Stimulated activated CD4-positive, alpha-beta T cell treated with anti-CD3 and anti-CD28 coated beads, TNF-alpha, amount 100 ng/mL, for 1 hour (primary cell): ENCODE data around the gene CIPC.

ENCODE experiments used
- DNase-seq, 3 donors: peaks; one replicate each; pipeline ENCODE4 v3.0.0-alpha.2; 2020; ENCODE audit warnings: low read depth in 3 of 3, low spot score in 1 of 3

CIPC gene

GRCh38 chr14:77099425-77100167, 1.5 kb downstream of the CIPC start:
- DNase-seq, result no peak

- DNase-seq, result no peak
These were observed 2.9 kb downstream of the CIPC start for GRCh38 chr14:77100961-77101360.

- DNase-seq, result no peak
These were observed 4.1 kb downstream of the CIPC start for GRCh38 chr14:77102154-77102553.

GRCh38 chr14:77103475-77103874, 5.4 kb downstream of the CIPC start:
- no peak for DNase-seq

- no peak for DNase-seq
These were observed 5.9 kb downstream of the CIPC start for GRCh38 chr14:77103951-77104350.

GRCh38 chr14:77104393-77104792, 6.3 kb downstream of the CIPC start:
- DNase-seq, result no peak

- DNase-seq, result no peak
These were observed 7.3 kb downstream of the CIPC start for GRCh38 chr14:77105145-77105939.

GRCh38 chr14:77106666-77107065, 8.6 kb downstream of the CIPC start:
- no peak for DNase-seq

- no peak for DNase-seq
These were observed 9.2 kb downstream of the CIPC start for GRCh38 chr14:77107228-77107627.

- no peak for DNase-seq
These were observed 10.7 kb downstream of the CIPC start for GRCh38 chr14:77108753-77109152.

- no peak for DNase-seq
These were observed 11.6 kb downstream of the CIPC start for GRCh38 chr14:77109656-77110055.

GRCh38 chr14:77110286-77110685, 12.2 kb downstream of the CIPC start:
- DNase-seq, result no peak

- no peak for DNase-seq
These were observed 13.0 kb downstream of the CIPC start for GRCh38 chr14:77111021-77111420.

GRCh38 chr14:77113644-77114043, 15.6 kb downstream of the CIPC start:
- DNase-seq, result no peak

GRCh38 chr14:77114609-77115008, 16.6 kb downstream of the CIPC start:
- DNase-seq, result no peak

- DNase-seq, result no peak
These were observed 18.2 kb downstream of the CIPC start for GRCh38 chr14:77116172-77116817.

- DNase-seq, result no peak
These were observed 21.8 kb downstream of the CIPC start for GRCh38 chr14:77119851-77120250.

- peak in 1 of 3 donors; percentile 24 for DNase-seq
These were observed 23.0 kb downstream of the CIPC start for GRCh38 chr14:77120771-77121743.

- no peak for DNase-seq
These were observed 24.6 kb downstream of the CIPC start for GRCh38 chr14:77122526-77123125.
